Activated naive CD4-positive, alpha-beta T cell treated with anti-CD3 and anti-CD28 coated beads for 36 hours (primary cell): ENCODE results near the gene PARP2. TPM values are rescaled to one million over a fixed set of nuclear protein-coding genes. Genes with fewer than 3 reads are reported as not detected.
"Not testable (repeated sequence)": the region's sequence is repeated elsewhere in the genome, so short reads cannot be mapped to it uniquely, and the experiment has no call there.

Experiments used
- CTCF ChIA-PET: fragments of 350-600 bp; sonication (Branson Sonifier 250); formaldehyde crosslinking; loops from one replicate; lab custom pipeline; 2021; ENCODE audit warnings: antibody characterized with exemption; lab: Charles Lee
- DNase-seq: peaks from one replicate; pipeline ENCODE4 v3.0.0-alpha.2; 2020
- H3K27ac Mint-ChIP-seq: one replicate; pipeline ENCODE4 v1.8.0; 2021; ENCODE audit warnings: mild to moderate bottlenecking, mixed read lengths
- H3K27me3 Mint-ChIP-seq: one replicate; pipeline ENCODE4 v1.8.0; 2021; ENCODE audit warnings: low read depth, mixed read lengths
- H3K36me3 Mint-ChIP-seq: one replicate; pipeline ENCODE4 v1.8.0; 2021; ENCODE audit warnings: low read depth, mixed read lengths
- H3K4me1 Mint-ChIP-seq: one replicate; pipeline ENCODE4 v1.8.0; 2021; ENCODE audit warnings: low read depth, mixed read lengths
- H3K4me3 Mint-ChIP-seq: one replicate; pipeline ENCODE4 v1.8.0; 2021; ENCODE audit warnings: mild to moderate bottlenecking, moderate library complexity, mixed read lengths
- H3K9me3 Mint-ChIP-seq: one replicate; pipeline ENCODE4 v1.8.0; 2021; ENCODE audit warnings: mixed read lengths
- intact Hi-C: fragments of 100-400 bp; cut with micrococcal nuclease; formaldehyde crosslinking; loops from one replicate; pipeline ENCODE4 v1.15.1; 2023
- total RNA-seq, 2 experiments: library from RNA; stranded (reverse); gene quantifications; one replicate each; pipeline ENCODE4 v1.2.3, GENCODE V29; 2021

PARP2 gene
- total RNA-seq, 2 experiments from 2014 or later, result 62.5 to 63.5 TPM

- H3K4me3 Mint-ChIP-seq, result no peak overlapping the region
- intact Hi-C loops, result no loop called here
- peaks cover 2% of the 10 kb centered on the region for H3K27me3 Mint-ChIP-seq
- H3K27ac Mint-ChIP-seq, result no peak overlapping the region
- H3K9me3 Mint-ChIP-seq, result no peaks in the 10 kb centered on the region
- CTCF ChIA-PET, result interaction anchor here (0.6 to 0.8 kb wide), 3 partner anchors 38 to 583 kb away, joined by 3 to 4 read pairs (median 3); no protein-coding TSS in a partner anchor
- peaks cover 46% of the 10 kb centered on the region for H3K36me3 Mint-ChIP-seq
- no peak for DNase-seq
- peaks cover 19% of the 10 kb centered on the region for H3K4me1 Mint-ChIP-seq
These were observed 4.3 kb downstream of the PARP2 start for GRCh38 chr14:20347747-20348146.

DNA sequence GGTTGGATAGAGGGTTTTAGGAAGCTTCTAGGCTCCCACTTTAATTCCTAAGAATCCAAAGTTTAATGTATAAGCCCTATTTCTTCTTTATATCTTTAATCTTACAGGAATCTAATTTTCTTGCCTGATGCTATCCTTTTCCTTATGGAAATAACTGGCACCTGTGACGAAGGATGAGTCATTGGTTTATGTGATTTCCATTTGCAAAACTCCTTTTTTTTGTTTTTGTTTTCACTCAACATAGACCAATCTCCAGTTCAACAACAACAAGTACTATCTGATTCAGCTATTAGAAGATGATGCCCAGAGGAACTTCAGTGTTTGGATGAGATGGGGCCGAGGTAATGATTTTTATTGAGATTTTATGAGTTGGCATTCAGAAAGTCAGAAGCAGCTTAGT is 6.8 kb downstream of the PARP2 start:
- CTCF ChIA-PET, result interaction anchor here (1.1 to 2.8 kb wide), 3 partner anchors 10 to 65 kb away, joined by 3 to 18 read pairs (median 7); no protein-coding TSS in a partner anchor
- H3K36me3 Mint-ChIP-seq, result peaks cover 49% of the 10 kb centered on the region
- no peak overlapping the region for H3K27ac Mint-ChIP-seq
- no peaks in the 10 kb centered on the region for H3K27me3 Mint-ChIP-seq
- no peaks in the 10 kb centered on the region for H3K9me3 Mint-ChIP-seq
- no peak for DNase-seq
- H3K4me1 Mint-ChIP-seq, result peaks cover 8% of the 10 kb centered on the region
- intact Hi-C loops, result no loop called here
- H3K4me3 Mint-ChIP-seq, result no peak overlapping the region

GRCh38 chr14:20350860-20351259 is 7.4 kb downstream of the PARP2 start:
- CTCF ChIA-PET, result interaction anchor here (1.1 to 2.8 kb wide), 3 partner anchors 23 to 65 kb away, joined by 3 to 18 read pairs (median 4); no protein-coding TSS in a partner anchor
- intact Hi-C loops, result no loop called here

DNA sequence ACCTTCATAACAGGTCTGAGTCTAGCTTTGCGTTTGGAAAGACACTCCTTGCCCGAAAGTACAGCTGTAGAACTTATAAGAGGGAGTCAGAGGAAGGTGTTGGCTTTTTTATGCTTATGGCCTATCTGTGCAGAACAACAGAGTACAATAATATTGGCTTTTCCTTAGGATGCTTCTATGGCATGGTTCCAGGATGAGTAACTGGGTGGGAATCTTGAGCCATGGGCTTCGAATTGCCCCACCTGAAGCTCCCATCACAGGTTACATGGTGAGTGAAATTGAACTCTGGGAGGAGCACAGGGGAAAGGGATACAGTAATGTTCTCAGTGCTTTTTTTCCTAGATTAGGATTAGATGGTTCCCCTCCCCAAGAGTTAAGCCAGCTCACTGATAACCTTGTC is 13.0 kb downstream of the PARP2 start:
- CTCF ChIA-PET, result no interaction called here
- no peak overlapping the region for H3K4me3 Mint-ChIP-seq
- H3K27ac Mint-ChIP-seq, result no peak overlapping the region
- H3K4me1 Mint-ChIP-seq, result peaks cover 12% of the 10 kb centered on the region
- H3K27me3 Mint-ChIP-seq, result no peaks in the 10 kb centered on the region
- H3K36me3 Mint-ChIP-seq, result peaks cover 52% of the 10 kb centered on the region
- H3K9me3 Mint-ChIP-seq, result no peaks in the 10 kb centered on the region
- no peak for DNase-seq
- intact Hi-C loops, result no loop called here

More at GRCh38 chr14:20350860-20351259, 7.4 kb downstream of the PARP2 start:
- DNase-seq, result no peak
- Mint-ChIP-seq H3K27ac (no peak overlapping the region), H3K36me3 (peaks cover 47% of the 10 kb centered on the region), H3K27me3 (no peaks in the 10 kb centered on the region), H3K4me3 (no peak overlapping the region), H3K9me3 (no peaks in the 10 kb centered on the region), H3K4me1 (peaks cover 3% of the 10 kb centered on the region)

- H3K36me3 Mint-ChIP-seq, result peaks cover 51% of the 10 kb centered on the region
- H3K27me3 Mint-ChIP-seq, intact Hi-C loops, H3K9me3 Mint-ChIP-seq, H3K4me3 Mint-ChIP-seq, CTCF ChIA-PET, DNase-seq: not testable (repeated sequence)
- H3K4me1 Mint-ChIP-seq, result peaks cover 12% of the 10 kb centered on the region
- peak overlapping the region; percentile 39 for H3K27ac Mint-ChIP-seq
These were observed 15.0 kb downstream of the PARP2 start for GRCh38 chr14:20358474-20358873.

GRCh38 chr14:20365928-20366327 is 22.5 kb downstream of the PARP2 start:
- no peak for DNase-seq
- H3K27me3 Mint-ChIP-seq, result no peaks in the 10 kb centered on the region
- CTCF ChIA-PET, result interaction anchor here (3.4 kb wide), 1 partner anchor 49 kb away, joined by 9 read pairs; no protein-coding TSS in a partner anchor
- H3K4me1 Mint-ChIP-seq, result peaks cover 23% of the 10 kb centered on the region
- peaks cover 41% of the 10 kb centered on the region for H3K36me3 Mint-ChIP-seq
- H3K27ac Mint-ChIP-seq, result no peak overlapping the region
- H3K9me3 Mint-ChIP-seq, result peaks cover 3% of the 10 kb centered on the region
- no peak overlapping the region for H3K4me3 Mint-ChIP-seq
- intact Hi-C loops, result loop anchor here (5.0 kb wide), 1 partner anchor 34 kb away; the partner anchor contains the start of gene CCNB1IP1

DNA sequence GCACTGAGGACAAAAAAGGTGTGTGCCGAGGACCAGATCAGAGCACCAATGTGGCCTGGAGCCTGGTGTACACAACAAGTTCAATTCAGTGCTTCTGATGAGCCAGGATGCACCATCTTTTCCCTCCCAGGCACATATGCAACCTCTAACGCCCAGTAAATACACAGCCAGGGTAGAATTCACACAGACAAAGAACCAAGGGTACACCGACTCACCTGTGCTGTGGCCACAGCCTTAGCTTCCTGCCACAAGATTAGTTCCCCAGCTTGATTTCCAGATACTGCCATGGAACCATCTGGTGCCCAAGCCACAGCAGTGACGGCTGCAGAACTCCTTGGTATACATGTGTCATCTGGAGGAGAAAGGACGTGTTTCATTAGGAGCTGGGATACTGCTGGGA is 29.4 kb downstream of the PARP2 start:
- no peaks in the 10 kb centered on the region for H3K27me3 Mint-ChIP-seq
- H3K36me3 Mint-ChIP-seq, result peaks cover 36% of the 10 kb centered on the region
- intact Hi-C loops, result no loop called here
- no peak for DNase-seq
- peaks cover 2% of the 10 kb centered on the region for H3K9me3 Mint-ChIP-seq
- H3K4me3 Mint-ChIP-seq, result no peak overlapping the region
- CTCF ChIA-PET, result no interaction called here
- no peak overlapping the region for H3K27ac Mint-ChIP-seq
- H3K4me1 Mint-ChIP-seq, result peaks cover 5% of the 10 kb centered on the region

DNA sequence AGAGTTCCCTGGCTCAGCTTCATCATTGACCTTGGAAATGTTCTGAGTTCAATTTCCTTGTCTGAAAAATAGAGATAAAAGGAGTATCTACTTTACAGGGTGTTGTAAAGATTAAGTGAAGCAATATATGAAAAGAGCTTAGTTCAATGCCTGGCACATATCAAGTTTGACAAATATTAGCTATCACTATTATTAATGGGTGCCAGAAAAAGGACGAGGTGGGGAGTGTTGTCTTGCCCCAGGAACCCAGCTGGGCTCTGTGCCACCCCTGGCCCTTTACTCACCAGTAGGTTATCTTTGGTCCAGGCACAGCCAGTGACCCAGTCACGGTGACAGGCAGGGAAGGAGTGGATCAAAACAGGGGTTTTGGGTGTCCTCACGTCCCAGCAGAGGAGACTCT is 32.0 kb downstream of the PARP2 start:
- no peaks in the 10 kb centered on the region for H3K4me1 Mint-ChIP-seq
- intact Hi-C loops, result no loop called here
- no peak for DNase-seq
- no peak overlapping the region for H3K27ac Mint-ChIP-seq
- H3K4me3 Mint-ChIP-seq, result no peak overlapping the region
- no peaks in the 10 kb centered on the region for H3K9me3 Mint-ChIP-seq
- CTCF ChIA-PET, result no interaction called here
- H3K36me3 Mint-ChIP-seq, result peaks cover 25% of the 10 kb centered on the region
- H3K27me3 Mint-ChIP-seq, result no peaks in the 10 kb centered on the region

GRCh38 chr14:20376071-20376588 is 32.7 kb downstream of the PARP2 start:
- Mint-ChIP-seq H3K27ac (no peak overlapping the region), H3K36me3 (peaks cover 30% of the 10 kb centered on the region), H3K27me3 (no peaks in the 10 kb centered on the region), H3K4me1 (no peaks in the 10 kb centered on the region), H3K4me3 (no peak overlapping the region), H3K9me3 (no peaks in the 10 kb centered on the region)
- DNase-seq, result no peak
- intact Hi-C loops, result no loop called here
- CTCF ChIA-PET, result interaction anchor here (1.1 kb wide), 1 partner anchor 21 kb away, joined by 3 read pairs; no protein-coding TSS in a partner anchor

GRCh38 chr14:20377171-20377570 is 33.7 kb downstream of the PARP2 start:
- Mint-ChIP-seq H3K4me1 (no peaks in the 10 kb centered on the region), H3K27ac (no peak overlapping the region), H3K27me3 (no peaks in the 10 kb centered on the region), H3K9me3 (no peaks in the 10 kb centered on the region), H3K4me3 (no peak overlapping the region), H3K36me3 (peaks cover 28% of the 10 kb centered on the region)
- intact Hi-C loops, result no loop called here
- DNase-seq, result no peak
- CTCF ChIA-PET, result interaction anchor here (1.1 kb wide), 1 partner anchor 22 kb away, joined by 3 read pairs; no protein-coding TSS in a partner anchor

- H3K27ac Mint-ChIP-seq, result no peak overlapping the region
- CTCF ChIA-PET, result interaction anchor here (0.6 kb wide), 1 partner anchor 168 kb away, joined by 3 read pairs; no protein-coding TSS in a partner anchor
- DNase-seq, result no peak
- H3K4me1 Mint-ChIP-seq, result no peaks in the 10 kb centered on the region
- intact Hi-C loops, result no loop called here
- no peak overlapping the region for H3K4me3 Mint-ChIP-seq
- no peaks in the 10 kb centered on the region for H3K27me3 Mint-ChIP-seq
- peaks cover 34% of the 10 kb centered on the region for H3K36me3 Mint-ChIP-seq
- H3K9me3 Mint-ChIP-seq, result no peaks in the 10 kb centered on the region
These were observed 36.3 kb downstream of the PARP2 start for GRCh38 chr14:20379743-20380142.

GRCh38 chr14:20380681-20381080 is 37.2 kb downstream of the PARP2 start:
- no peak overlapping the region for H3K4me3 Mint-ChIP-seq
- no peaks in the 10 kb centered on the region for H3K27me3 Mint-ChIP-seq
- H3K4me1 Mint-ChIP-seq, result no peaks in the 10 kb centered on the region
- no peaks in the 10 kb centered on the region for H3K9me3 Mint-ChIP-seq
- peaks cover 32% of the 10 kb centered on the region for H3K36me3 Mint-ChIP-seq
- H3K27ac Mint-ChIP-seq, result no peak overlapping the region
- CTCF ChIA-PET, result no interaction called here
- no peak for DNase-seq
- intact Hi-C loops, result no loop called here

- Mint-ChIP-seq H3K9me3 (no peaks in the 10 kb centered on the region), H3K36me3 (peaks cover 35% of the 10 kb centered on the region), H3K27ac (no peak overlapping the region), H3K4me1 (no peaks in the 10 kb centered on the region), H3K27me3 (no peaks in the 10 kb centered on the region), H3K4me3 (no peak overlapping the region)
- CTCF ChIA-PET, result no interaction called here
- DNase-seq, result no peak
- intact Hi-C loops, result no loop called here
These were observed 37.9 kb downstream of the PARP2 start for GRCh38 chr14:20381341-20381740.
